IMR-90 (cell line): ENCODE measurements around the gene CYTH1. TPM values are rescaled to one million over a fixed set of nuclear protein-coding genes. Genes with fewer than 3 reads are reported as not detected.

Experiments used
- ATAC-seq: fragments of 200-7000 bp; cut with Tn5 transposase; 2 replicates; pipeline ENCODE4 v1.9.1; 2020; ENCODE audit warnings: low read depth, mild to moderate bottlenecking, moderate library complexity
- BruUV-seq: library from RNA; stranded (reverse); fragments of 400-500 nt; replicated peaks from 2 replicates; lab custom pipeline; 2021; lab: Mats Ljungman, UMichigan
- CTCF ChIA-PET: fragments of 300-600 bp; formaldehyde crosslinking; extraction: SDS; loops from one replicate; lab custom pipeline; 2021; ENCODE audit warnings: antibody characterized with exemption; lab: Yijun Ruan, JAX
- POLR2A ChIA-PET: fragments of 300-600 bp; sonication (Branson Sonifier 250); formaldehyde crosslinking; loops from one replicate; lab custom pipeline; 2022; ENCODE audit warnings: antibody characterized with exemption; ENCODE audit not compliant: unreplicated experiment; lab: Charles Lee
- DNase-seq: peaks from one replicate; pipeline ENCODE4 v3.0.0; 2013
- H2AFZ ChIP-seq: replicated peaks from 2 replicates; pipeline ENCODE3; 2013; ENCODE audit warnings: low read length, mild to moderate bottlenecking; ENCODE audit not compliant: poor library complexity
- H2AK5ac ChIP-seq: 2 replicates; pipeline ENCODE4 v1.6.1; 2013; ENCODE audit warnings: low read depth, low read length, inconsistent platforms
- H2AK9ac ChIP-seq: replicated peaks from 2 replicates; pipeline ENCODE3; 2013; ENCODE audit warnings: mild to moderate bottlenecking, low read depth, low read length, moderate library complexity; ENCODE audit not compliant: poor library complexity
- H2BK120ac ChIP-seq: 2 replicates; pipeline ENCODE4 v1.6.1; 2013; ENCODE audit warnings: low read depth, low read length, inconsistent platforms
- H2BK15ac ChIP-seq: 3 replicates; pipeline ENCODE4 v1.6.1; 2013; ENCODE audit warnings: low read depth, low read length, inconsistent platforms
- H2BK20ac ChIP-seq: 2 replicates; pipeline ENCODE4 v1.6.1; 2013; ENCODE audit warnings: low read depth, mild to moderate bottlenecking, inconsistent platforms, low read length, moderate library complexity
- H2BK5ac ChIP-seq: 2 replicates; pipeline ENCODE4 v1.6.1; 2013; ENCODE audit warnings: mild to moderate bottlenecking, low read depth, low read length, inconsistent platforms; ENCODE audit not compliant: poor library complexity, severe bottlenecking
- H3K14ac ChIP-seq: replicated peaks from 2 replicates; pipeline ENCODE4 v1.6.1; 2013; ENCODE audit warnings: low read depth, low read length, inconsistent platforms
- H3K18ac ChIP-seq: 2 replicates; pipeline ENCODE4 v1.6.1; 2013; ENCODE audit warnings: low read depth, low read length, control low read depth
- H3K23ac ChIP-seq: 2 replicates; pipeline ENCODE4 v1.6.1; 2013; ENCODE audit warnings: low read depth, low read length, inconsistent platforms
- H3K27ac ChIP-seq: 2 replicates; pipeline ENCODE4 v1.5.1; 2013; ENCODE audit warnings: mild to moderate bottlenecking, control low read depth, low read length; ENCODE audit not compliant: insufficient read depth
- H3K27me3 ChIP-seq: 2 replicates; pipeline ENCODE4 v1.6.1; 2013; ENCODE audit warnings: low read length; ENCODE audit not compliant: control insufficient read depth, insufficient read depth
- H3K36me3 ChIP-seq: 2 replicates; pipeline ENCODE4 v1.6.1; 2013; ENCODE audit warnings: low read length, mixed read lengths; ENCODE audit not compliant: control insufficient read depth, insufficient read depth
- H3K4ac ChIP-seq: 2 replicates; pipeline ENCODE4 v1.6.1; 2013; ENCODE audit warnings: low read depth, low read length, inconsistent platforms
- H3K4me1 ChIP-seq: 2 replicates; pipeline ENCODE4 v1.6.1; 2013; ENCODE audit warnings: low read length, mixed read lengths; ENCODE audit not compliant: control insufficient read depth, insufficient read depth
- H3K4me2 ChIP-seq: 2 replicates; pipeline ENCODE4 v1.6.1; 2013; ENCODE audit warnings: low read depth, mild to moderate bottlenecking, control low read depth, low read length, moderate library complexity
- H3K4me3 ChIP-seq: 2 replicates; pipeline ENCODE4 v1.5.1; 2013; ENCODE audit warnings: low read depth, mild to moderate bottlenecking, control low read depth, low read length, moderate library complexity; ENCODE audit not compliant: insufficient read depth
- H3K56ac ChIP-seq: 2 replicates; pipeline ENCODE4 v1.6.1; 2013; ENCODE audit warnings: low read length, inconsistent platforms; ENCODE audit not compliant: insufficient read depth; ENCODE audit errors: extremely low read depth
- H3K79me1 ChIP-seq, 2 experiments: 2 replicates each; pipeline ENCODE4 v1.6.1; 2013; ENCODE audit warnings: low read length in 2 of 2, inconsistent platforms in 1 of 2, low read depth in 1 of 2
- H3K9ac ChIP-seq: 2 replicates; pipeline ENCODE4 v1.6.1; 2013; ENCODE audit warnings: low read depth, low read length, control low read depth
- H3K9me1 ChIP-seq: 2 replicates; pipeline ENCODE4 v1.6.1; 2013; ENCODE audit warnings: low read length, inconsistent platforms; ENCODE audit not compliant: insufficient read depth
- H3K9me3 ChIP-seq: 2 replicates; pipeline ENCODE4 v1.6.1; 2013; ENCODE audit warnings: low read length; ENCODE audit not compliant: control insufficient read depth, insufficient read depth
- H4K20me1 ChIP-seq: 2 replicates; pipeline ENCODE4 v1.6.1; 2013; ENCODE audit warnings: low read length, inconsistent platforms; ENCODE audit not compliant: insufficient read depth
- H4K5ac ChIP-seq: 2 replicates; pipeline ENCODE4 v1.6.1; 2013; ENCODE audit warnings: mild to moderate bottlenecking, low read depth, low read length, control low read depth
- H4K8ac ChIP-seq, 2 experiments: 2 replicates each; pipeline ENCODE4 v1.6.1; 2013; ENCODE audit warnings: low read depth in 2 of 2, low read length in 2 of 2, control low read depth in 1 of 2, inconsistent platforms in 1 of 2
- H4K91ac ChIP-seq: 2 replicates; pipeline ENCODE4 v1.6.1; 2013; ENCODE audit warnings: low read depth, low read length, inconsistent platforms; ENCODE audit not compliant: insufficient read depth
- BHLHE40 ChIP-seq: fragments of 150-350 bp; IDR thresholded peaks from 2 replicates; pipeline ENCODE4 v1.6.1; 2016; ENCODE audit warnings: mild to moderate bottlenecking, low read depth, low read length
- CEBPB ChIP-seq: IDR thresholded peaks from 2 replicates; pipeline ENCODE4 v1.6.1; 2012; ENCODE audit warnings: low read depth, low read length, improper control_type of control experiment
- CHD1 ChIP-seq: IDR thresholded peaks from 2 replicates; pipeline ENCODE4 v1.6.1; 2012; ENCODE audit warnings: low read depth, low read length, improper control_type of control experiment
- CTCF ChIP-seq: conservative IDR thresholded peaks from 2 replicates; pipeline ENCODE4 v1.5.1; 2012; ENCODE audit warnings: mild to moderate bottlenecking, low read depth, low read length, improper control_type of control experiment
- ELK1 ChIP-seq: fragments of 150-350 bp; IDR thresholded peaks from 2 replicates; pipeline ENCODE4 v1.6.1; 2016; ENCODE audit warnings: low read depth, mild to moderate bottlenecking, low read length, moderate library complexity, borderline replicate concordance
- FOS ChIP-seq: fragments of 150-350 bp; IDR thresholded peaks from 2 replicates; pipeline ENCODE4 v1.6.1; 2016; ENCODE audit warnings: low read depth, low read length
- MAFK ChIP-seq: IDR thresholded peaks from 2 replicates; pipeline ENCODE4 v1.6.1; 2012; ENCODE audit warnings: low read depth, low read length, improper control_type of control experiment
- MAZ ChIP-seq: IDR thresholded peaks from 2 replicates; pipeline ENCODE4 v1.6.1; 2012; ENCODE audit warnings: low read depth, mild to moderate bottlenecking, low read length, improper control_type of control experiment, moderate library complexity, borderline replicate concordance
- MXI1 ChIP-seq: IDR thresholded peaks from 2 replicates; pipeline ENCODE4 v1.6.1; 2012; ENCODE audit warnings: low read depth, mild to moderate bottlenecking, low read length, moderate library complexity, borderline replicate concordance
- NFE2L2 ChIP-seq: fragments of 150-350 bp; IDR thresholded peaks from 2 replicates; pipeline ENCODE4 v1.6.1; 2016; ENCODE audit warnings: low read depth, mild to moderate bottlenecking, low read length
- POLR2A ChIP-seq: IDR thresholded peaks from 2 replicates; pipeline ENCODE4 v1.6.1; 2012; ENCODE audit warnings: mild to moderate bottlenecking, low read depth, low read length
- RAD21 ChIP-seq: IDR thresholded peaks from 2 replicates; pipeline ENCODE4 v1.6.1; 2012; ENCODE audit warnings: low read length, improper control_type of control experiment
- RCOR1 ChIP-seq: IDR thresholded peaks from 2 replicates; pipeline ENCODE4 v1.6.1; 2012; ENCODE audit warnings: mild to moderate bottlenecking, low read length, improper control_type of control experiment; ENCODE audit not compliant: insufficient replicate concordance
- RFX5 ChIP-seq: IDR thresholded peaks from 2 replicates; pipeline ENCODE4 v1.8.0; 2012; ENCODE audit warnings: low read depth, mild to moderate bottlenecking, low read length, moderate library complexity
- SMC3 ChIP-seq: fragments of 150-350 bp; IDR thresholded peaks from 2 replicates; pipeline ENCODE4 v1.6.1; 2016; ENCODE audit warnings: low read depth, mild to moderate bottlenecking, antibody characterized with exemption, low read length, moderate library complexity
- WGBS, 2 experiments: methylation state at CpG; one replicate each; pipeline versions ENCODE4 v1.1.5 to v1.1.7; 2013; ENCODE audit warnings: missing lambda C conversion rate in 2 of 2; ENCODE audit not compliant: insufficient read length in 1 of 2; ENCODE audit errors: extremely low coverage in 2 of 2; 5-methylcytosine and 5-hydroxymethylcytosine counted together
- dilution Hi-C: fragments of 300-500 bp; cut with HindIII; formaldehyde crosslinking; loops from one replicate; pipeline ENCODE4 v1.14.3; 2018; ENCODE audit warnings: low sequenced_read_pairs; ENCODE audit not compliant: unreplicated experiment
- in situ Hi-C: fragments of 300-500 bp; cut with MboI; formaldehyde crosslinking; loops from 3 replicates; pipeline ENCODE4 v1.14.3; 2019; ENCODE audit warnings: low sequenced_read_pairs, inconsistent platforms, mixed read lengths
- intact Hi-C: fragments of 100-400 bp; cut with micrococcal nuclease; formaldehyde crosslinking; loops from 2 replicates; pipeline ENCODE4 v1.10.0; 2022
- polyA plus RNA-seq, 3 experiments: library from polyadenylated mRNA; depleted of rRNA; stranded (reverse); fragments of >200 nt; gene quantifications; 2 replicates each; pipeline ENCODE4 v1.2.3, GENCODE V29; 2012; ENCODE audit warnings: low replicate concordance in 1 of 3
- total RNA-seq: library from RNA; depleted of rRNA; stranded (reverse); fragments of >200 nt; gene quantifications from 2 replicates; pipeline ENCODE4 v1.2.3, GENCODE V29; 2012
- TF ChIP-seq, protein P1 (sequence below): fragments of 150-350 bp; IDR thresholded peaks from 2 replicates; pipeline ENCODE4 v1.6.1; 2017; ENCODE audit warnings: mild to moderate bottlenecking, antibody characterized with exemption, low read length, low read depth

CYTH1 gene
- total and polyA plus RNA-seq, 2 of the 4 experiments (the other 2 are of a cell fraction) = 7.9 to 12.4 TPM

GRCh38 chr17:78683408-78683961 lies 98.6 kb downstream of the CYTH1 start:
- no peak overlapping the region for H2BK5ac ChIP-seq
- H3K18ac ChIP-seq = no peak overlapping the region
- H3K4me2 ChIP-seq = no peak overlapping the region
- no peak overlapping the region; the same call in 1 of the 2 replicates for H2AK5ac ChIP-seq
- no peak overlapping the region for H4K8ac ChIP-seq
- peaks cover 8% of the 10 kb centered on the region for H3K4me1 ChIP-seq
- no peak overlapping the region for H3K56ac ChIP-seq
- dilution Hi-C loops = no loop called here
- H2BK20ac ChIP-seq = no peak overlapping the region
- H4K20me1 ChIP-seq = no peaks in the 10 kb centered on the region
- H4K91ac ChIP-seq = no peak overlapping the region
- BruUV-seq = no TSS peak
- H2AFZ ChIP-seq = no peak overlapping the region
- in situ Hi-C loops = no loop called here
- ChIA-PET POLR2A (no interaction called here), CTCF (no interaction called here)
- H3K79me1 ChIP-seq = peaks cover 0 to 6% of the 10 kb centered on the region in 2 experiments; a peak in 1 of 4 replicates
- H3K9me1 ChIP-seq = peaks cover 16% of the 10 kb centered on the region
- DNase-seq (no peak), ATAC-seq (no peak)
- H3K36me3 ChIP-seq = peaks cover 30% of the 10 kb centered on the region
- no peaks in the 10 kb centered on the region for H3K27me3 ChIP-seq
- no peak overlapping the region for H2BK15ac ChIP-seq
- no peak overlapping the region for H3K4ac ChIP-seq
- H3K14ac ChIP-seq = no peak overlapping the region
- intact Hi-C loops = no loop called here
- TF ChIP-seq BHLHE40 (no peak), POLR2A (no peak), CHD1 (no peak), MXI1 (no peak), NFE2L2 (no peak), MAZ (no peak), RCOR1 (no peak), RAD21 (no peak), RFX5 (no peak), FOS (no peak), SMC3 (no peak), CTCF (no peak), ELK1 (no peak), CEBPB (no peak), MAFK (no peak)
- TF ChIP-seq, protein P1, sequence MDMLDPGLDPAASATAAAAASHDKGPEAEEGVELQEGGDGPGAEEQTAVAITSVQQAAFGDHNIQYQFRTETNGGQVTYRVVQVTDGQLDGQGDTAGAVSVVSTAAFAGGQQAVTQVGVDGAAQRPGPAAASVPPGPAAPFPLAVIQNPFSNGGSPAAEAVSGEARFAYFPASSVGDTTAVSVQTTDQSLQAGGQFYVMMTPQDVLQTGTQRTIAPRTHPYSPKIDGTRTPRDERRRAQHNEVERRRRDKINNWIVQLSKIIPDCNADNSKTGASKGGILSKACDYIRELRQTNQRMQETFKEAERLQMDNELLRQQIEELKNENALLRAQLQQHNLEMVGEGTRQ = no peak
- H3K4me3 ChIP-seq = no peak overlapping the region
- H2BK120ac ChIP-seq = no peak overlapping the region
- H3K9ac ChIP-seq = no peak overlapping the region
- no peak overlapping the region for H2AK9ac ChIP-seq
- no peak overlapping the region for H4K5ac ChIP-seq
- no peaks in the 10 kb centered on the region for H3K9me3 ChIP-seq
- H3K27ac ChIP-seq = no peak overlapping the region
- no peak overlapping the region for H3K23ac ChIP-seq
- WGBS, 2 experiments = no CpG with 5 or more reads among the region's 5 CpGs
